Right lung (tissue), 5 donors: ENCODE results near the gene RPL27. TPM values are rescaled to one million over a fixed set of nuclear protein-coding genes. Genes with fewer than 3 reads are reported as not detected.
"Not testable (repeated sequence)": the region's sequence is repeated elsewhere in the genome, so short reads cannot be mapped to it uniquely, and the experiment has no call there.

Source experiments
- DNase-seq, 2 donors: peaks; one replicate each; pipeline ENCODE4 v3.0.0-alpha.2; 2013
- polyA plus RNA-seq, 5 donors: library from polyadenylated mRNA; unstranded; fragments of 120-200 nt; gene quantifications; one replicate each; pipeline versions ENCODE4 v1.2.1 to v1.2.3, GENCODE V29; 2013; ENCODE audit warnings: inconsistent platforms in 1 of 5, low replicate concordance in 1 of 5; ENCODE audit not compliant: insufficient read length in 5 of 5, insufficient read depth in 1 of 5

RPL27 gene
- polyA plus RNA-seq, 5 donors: 1,519 to 2,134 (median 1,704) TPM

DNA sequence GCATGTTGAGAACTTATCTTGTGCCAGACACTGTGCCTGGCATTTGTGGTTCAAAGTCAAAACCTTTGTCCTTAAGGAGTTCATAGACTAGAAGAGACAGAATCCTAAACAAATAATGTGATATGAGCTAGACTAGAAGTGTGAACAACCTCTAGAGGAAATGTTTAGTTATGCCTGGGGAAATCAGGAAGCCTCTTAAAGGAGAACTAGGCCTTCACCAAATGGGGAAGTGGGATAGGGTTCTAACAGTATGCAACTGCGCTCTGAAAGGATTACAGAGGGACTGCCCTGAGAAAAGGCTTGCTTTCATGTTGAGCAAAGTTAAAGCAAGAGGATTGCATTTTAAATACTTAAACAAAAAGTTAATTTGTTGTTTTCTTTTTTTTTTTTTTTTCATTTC is 13.0 kb upstream of the RPL27 start:
- DNase-seq: no peak

DNA sequence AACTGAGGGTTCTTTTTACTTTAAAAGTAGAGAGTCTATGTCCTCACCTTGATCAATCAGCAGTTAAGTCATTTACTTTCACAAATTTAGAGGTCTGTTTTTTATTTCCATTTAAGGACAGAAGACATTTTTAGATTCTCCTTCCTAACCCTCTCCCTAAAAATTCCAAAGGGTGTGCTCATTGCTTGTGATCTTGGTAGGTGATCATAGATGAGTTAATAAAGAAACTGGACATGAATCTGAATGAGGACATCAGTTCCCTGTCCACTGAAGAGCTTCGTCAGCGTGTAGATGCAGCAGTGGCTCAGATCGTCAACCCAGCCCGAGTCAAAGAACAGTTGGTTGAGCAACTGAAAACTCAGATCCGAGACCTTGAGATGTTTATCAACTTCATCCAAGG is 9.1 kb upstream of the RPL27 start:
- no peak for DNase-seq

DNA sequence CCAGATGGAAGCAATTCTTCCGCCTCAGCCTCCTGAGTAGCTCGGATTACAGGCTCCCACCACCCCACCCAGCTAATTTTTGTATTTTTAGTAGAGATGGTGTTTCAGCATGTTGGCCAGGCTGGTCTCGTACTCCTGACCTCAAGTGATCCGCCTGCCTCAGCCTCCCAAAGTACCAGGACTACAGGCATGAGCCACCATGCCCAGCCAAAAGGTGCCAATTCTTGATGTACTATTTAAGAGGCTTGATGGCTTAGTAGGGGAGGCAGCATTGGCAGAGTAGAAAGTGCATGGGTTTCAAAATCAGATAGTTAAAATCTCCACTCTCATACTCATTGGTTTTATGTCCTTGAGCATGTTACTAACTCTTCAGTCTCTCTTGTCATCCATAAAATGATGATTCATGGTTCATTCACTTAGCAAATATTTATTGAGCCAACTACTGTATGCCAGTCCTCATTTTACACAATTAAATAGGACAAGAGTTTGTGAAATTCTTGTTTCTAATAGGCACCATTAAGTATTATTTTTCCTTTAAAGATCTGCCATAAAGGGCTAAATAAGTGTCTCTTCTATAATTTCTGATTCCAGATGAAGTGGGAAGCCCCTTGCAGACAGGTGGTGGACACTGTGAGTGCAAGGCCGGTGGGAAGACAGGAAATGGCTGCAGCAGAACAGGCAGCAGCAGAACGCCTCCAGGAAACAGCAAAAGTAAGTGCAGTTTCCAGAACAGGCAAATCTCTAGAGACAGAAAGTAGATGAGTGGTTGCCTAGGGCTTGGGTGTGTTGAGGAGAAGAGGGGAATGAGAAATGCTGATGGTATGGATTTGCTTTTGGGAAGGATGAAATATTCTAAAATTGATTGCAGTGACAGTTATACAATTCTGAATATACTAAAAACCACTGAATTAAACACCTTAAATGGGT is 8.2 kb upstream of the RPL27 start:
- no peak for DNase-seq

DNA sequence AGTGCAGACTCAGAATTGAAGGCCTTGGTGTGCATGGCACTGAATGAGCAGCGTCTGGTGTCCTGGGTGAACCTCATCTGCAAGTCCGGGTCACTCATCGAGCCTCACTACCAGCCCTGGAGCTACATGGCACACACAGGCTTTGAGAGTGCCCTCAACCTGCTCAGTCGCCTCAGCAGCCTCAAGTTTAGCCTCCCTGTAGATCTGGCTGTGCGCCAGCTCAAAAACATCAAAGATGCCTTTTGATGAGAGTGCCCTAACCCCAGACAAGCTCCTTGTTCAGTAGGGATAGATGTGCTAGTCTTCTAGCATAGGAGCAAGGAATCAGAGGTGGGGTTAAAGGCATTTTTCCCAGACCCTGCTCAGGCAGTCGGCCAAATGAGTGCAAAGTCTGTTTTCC is 6.7 kb upstream of the RPL27 start:
- no peak for DNase-seq

DNA sequence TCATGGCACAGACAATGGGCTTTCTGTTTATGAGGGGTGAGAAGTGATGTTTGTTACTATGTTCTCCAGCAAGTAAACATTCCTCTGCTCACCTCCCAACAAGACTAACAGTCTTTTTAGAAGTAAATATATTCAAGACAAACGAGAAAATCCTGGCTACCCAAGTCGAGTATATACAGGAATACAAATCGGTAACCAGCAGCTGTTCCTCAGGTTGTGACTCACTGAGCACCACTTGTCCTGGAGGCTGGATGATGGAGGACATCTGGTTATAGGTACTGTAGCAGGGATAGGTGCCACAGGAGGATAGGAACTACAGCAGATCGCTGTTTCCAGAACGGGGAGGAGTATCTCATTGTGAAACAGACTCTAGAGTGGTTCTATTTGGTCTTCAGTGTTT is 5.3 kb upstream of the RPL27 start:
- DNase-seq: no peak

DNA sequence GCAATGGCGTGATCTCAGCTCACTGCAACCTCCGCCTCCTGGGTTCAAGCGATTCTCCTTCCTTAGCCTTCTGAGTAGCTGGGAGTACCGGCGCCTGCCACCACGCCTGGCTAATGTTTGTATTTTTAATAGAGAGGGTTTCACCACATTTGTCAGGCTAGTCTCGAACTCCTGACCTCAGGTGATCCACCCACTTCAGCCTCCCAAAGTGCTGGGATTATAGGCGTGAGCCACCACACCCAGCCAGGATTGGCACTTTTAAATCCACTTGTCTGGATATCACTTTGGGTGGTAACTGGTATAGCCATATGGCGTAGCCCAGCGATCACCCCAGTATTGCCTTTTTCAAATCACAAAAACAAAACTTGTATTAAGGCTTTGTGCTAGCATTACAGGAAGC is 4.3 kb upstream of the RPL27 start:
- not testable (repeated sequence) for DNase-seq

DNA sequence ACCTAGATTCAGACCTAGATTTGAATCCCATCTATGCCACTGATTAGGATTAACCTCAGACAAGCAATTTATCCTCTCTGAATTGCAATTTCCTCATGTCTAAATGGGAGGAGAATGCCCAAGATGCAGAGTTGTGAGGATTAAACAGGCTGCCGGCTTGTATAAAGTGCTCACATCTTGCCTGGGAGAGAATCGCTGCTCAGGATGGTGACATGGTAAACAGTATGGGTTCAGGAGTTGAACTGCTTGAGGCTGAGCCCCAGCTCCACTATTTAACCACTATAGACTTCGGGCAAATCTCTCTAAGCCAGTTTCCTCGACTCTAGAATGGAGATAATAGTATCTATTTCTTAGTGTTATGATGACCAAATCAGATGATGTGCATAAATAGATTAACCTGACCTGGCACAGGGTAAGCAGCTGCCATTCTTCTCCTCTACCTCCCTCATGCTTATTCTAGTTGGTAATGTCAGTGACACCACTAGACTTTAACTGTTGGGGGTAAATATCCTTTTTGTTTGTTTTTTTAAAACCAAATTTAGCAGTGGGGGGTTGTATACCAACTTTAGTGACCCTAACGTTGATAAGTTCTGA is 732 bp upstream of the RPL27 start:
- no peak for DNase-seq

DNA sequence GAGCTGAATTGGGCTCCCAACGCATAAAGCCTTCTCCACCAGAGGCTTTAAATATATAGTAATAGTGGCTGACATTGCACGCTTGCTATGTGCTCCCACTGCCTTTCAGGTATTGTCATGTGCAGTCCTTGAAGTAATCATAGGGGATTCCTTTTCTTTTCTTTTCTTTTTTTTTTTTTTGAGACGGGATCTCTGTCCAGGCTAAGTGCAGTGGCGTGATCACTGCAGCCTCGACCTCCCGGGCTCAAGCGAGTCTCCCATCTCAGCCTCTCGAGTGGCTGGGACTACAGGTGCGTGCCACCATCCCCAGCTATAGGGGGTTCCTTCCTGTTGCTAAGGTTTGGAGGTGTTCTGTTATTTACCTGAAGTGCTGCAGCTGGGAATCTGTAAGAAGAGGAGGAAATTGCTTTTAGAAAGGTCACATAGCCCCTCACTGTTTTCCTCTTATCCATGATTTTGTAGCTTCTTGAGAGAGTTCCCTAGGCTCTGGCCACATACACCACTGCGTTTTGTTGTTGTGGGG is 845 bp downstream of the RPL27 start:
- no peak for DNase-seq

DNA sequence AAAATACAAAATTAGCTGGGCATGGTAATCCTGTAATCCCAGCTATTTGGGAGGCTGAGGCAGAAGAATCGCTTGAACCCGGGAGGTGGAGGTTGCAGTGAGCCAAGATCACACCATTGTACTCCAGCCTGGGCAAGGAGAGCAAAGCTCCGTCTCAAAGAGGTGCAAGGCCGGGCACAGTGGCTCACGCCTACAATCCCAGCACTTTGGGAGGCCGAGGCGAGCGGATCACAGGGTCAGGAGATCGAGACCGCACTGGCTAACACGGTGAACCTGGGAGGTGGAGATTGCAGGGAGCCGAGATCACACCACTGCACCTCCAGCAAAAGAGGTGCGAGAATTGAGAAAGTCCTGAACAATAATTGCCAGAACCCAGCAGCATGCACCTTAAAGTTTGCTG is 2.7 kb downstream of the RPL27 start:
- DNase-seq: not testable (repeated sequence)

DNA sequence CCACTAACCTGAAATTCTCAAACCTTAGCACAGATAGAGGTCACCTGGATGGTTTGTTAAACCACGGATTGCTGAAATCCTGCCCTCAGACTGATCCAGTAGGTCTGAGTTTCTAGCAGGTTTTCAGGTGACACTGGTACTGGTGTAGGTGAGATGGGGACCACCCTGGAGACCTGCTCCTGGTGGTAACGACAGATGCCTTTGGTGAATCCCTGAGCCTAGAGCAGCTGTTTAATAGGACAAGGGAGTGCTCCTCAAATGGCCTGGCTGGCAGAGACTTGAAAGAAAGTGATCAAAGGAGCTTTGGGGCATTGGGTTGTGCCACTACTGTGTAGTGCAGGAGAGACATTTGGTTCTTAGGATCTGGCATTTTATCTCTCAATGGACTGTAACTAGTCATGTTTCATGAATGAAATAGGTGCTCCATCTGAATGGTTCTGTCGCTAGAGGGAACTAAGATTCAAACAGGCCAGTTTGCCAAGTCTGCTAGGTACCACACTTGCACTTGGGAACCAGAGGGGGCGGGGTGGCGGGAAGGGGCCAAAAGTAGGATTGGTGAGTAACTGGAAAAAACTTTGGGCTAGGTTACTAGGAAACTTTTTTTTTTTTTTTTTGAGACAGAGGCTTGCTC is 5.4 kb downstream of the RPL27 start:
- no peak for DNase-seq

DNA sequence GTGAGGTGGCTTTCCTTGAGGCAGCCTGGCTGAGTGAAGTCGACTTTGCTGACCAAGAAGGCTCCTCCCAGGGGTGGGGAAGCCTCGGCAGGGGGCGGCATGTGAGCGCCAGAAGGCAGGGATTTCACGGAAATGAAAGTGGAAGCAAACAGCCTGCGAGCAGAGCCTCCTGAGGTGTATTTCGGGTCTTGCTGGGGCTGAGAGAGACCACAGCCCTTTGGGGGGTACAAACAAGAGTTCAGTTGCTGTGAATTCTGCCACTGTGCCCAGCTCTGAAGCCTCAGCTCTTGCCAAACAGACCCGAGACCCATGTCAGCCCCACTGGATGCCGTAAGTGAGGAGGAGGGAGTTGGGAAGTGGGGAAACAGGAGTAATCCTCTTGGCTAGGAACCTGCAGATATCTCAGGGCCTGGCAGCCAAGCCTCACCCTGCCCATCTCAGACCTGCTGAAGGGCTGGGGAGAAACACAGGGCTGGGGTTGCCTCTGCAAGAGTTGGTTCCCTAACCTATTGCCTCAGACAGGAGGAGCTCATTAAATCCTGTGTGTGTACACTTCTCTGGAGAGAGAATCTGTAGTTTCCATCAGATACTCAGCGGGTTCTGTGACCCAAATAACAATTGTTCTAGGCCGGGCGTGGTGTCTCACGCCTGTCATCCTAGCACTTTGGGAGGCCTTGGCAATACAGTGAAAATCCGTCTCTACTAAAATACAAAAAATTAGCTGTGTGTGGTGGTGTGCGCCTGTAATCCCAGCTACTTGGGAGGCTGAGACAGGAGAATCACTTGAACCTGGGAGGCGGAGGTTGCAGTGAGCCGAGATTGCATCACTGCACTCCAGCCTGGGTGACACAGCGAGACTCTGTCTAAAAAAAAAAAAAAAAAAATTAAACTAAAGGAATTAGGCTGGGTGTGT is 8.7 kb downstream of the RPL27 start, which contains the start of gene IFI35:
Gene IFI35, plus strand, starts transcription at position 146 of the 913 bp plus-strand sequence. Its CDS starts 164 bp downstream, at position 310.
- peak; percentile 76 to 85 for DNase-seq

DNA sequence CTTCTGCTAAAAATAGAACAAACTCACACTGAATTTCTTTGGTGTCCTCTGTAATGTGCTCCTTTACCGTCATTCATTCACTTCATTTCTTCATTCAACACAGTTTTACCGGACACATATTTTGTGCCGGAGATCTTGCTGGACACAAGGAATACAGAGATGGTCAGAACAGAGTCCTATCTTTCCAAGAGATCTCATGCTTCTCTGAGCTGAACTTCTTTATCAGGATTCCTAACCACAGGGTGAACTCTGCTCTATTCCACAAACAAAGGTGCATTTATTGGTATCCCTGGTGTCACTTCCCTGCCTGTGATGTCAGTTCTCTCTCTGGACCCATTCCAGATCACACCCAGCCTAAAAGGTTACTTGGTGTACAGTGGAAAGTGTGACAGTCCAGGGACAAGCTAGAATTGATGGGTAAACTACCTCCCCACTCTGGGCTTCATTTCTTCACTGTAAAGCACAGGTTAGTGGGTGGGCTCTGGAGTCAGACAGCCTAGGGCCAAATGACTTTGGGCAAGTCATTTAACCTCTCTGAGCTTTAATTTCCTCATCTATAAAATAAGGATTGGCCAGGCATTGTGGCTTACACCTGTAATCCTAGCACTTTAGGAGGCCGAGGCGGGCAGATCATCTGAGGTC is 12.6 kb downstream of the RPL27 start:
- no peak for DNase-seq

DNA sequence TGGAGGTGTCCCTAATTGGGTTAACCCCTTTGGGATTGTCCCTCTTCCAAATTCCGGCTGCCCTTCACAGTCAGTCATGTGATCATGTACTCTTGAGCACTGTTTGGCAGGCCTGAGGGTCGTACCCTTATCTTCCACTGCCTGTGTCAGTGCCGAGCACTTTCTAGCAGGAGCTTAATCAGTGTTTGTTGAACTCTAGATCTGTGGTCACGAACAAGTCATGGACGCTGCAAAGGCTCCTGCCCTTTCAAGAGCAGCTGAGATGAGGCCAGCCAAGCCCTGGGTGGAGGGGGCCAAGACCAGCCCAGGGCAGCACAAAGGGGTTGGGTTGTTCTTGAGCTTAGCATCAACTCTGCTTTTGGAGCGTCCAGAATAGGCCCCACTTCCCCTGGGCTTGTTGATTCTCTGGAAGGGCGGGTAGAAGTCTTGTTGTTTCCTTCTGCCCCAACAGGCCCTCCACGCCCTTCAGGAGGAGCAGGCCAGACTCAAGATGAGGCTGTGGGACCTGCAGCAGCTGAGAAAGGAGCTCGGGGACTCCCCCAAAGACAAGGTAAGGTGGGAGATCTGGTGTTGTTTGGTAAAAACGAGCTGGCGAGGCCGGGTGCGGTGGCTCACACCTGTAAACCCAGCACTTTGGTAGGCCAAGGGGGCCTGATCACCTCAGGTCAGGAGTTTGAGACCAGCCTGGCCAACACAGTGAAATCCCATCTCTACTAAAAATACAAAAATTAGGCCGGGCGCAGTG is 13.7 kb downstream of the RPL27 start:
- DNase-seq: no peak

DNA sequence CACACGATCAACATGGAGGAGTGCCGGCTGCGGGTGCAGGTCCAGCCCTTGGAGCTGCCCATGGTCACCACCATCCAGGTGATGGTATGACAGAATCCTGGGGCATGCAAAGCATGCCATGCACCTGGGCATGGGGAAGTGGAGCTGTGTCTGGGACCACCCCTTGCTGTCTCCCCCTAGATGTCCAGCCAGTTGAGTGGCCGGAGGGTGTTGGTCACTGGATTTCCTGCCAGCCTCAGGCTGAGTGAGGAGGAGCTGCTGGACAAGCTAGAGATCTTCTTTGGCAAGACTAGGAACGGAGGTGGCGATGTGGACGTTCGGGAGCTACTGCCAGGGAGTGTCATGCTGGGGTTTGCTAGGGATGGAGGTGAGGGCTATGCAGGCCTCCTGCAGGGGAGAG is 15.1 kb downstream of the RPL27 start:
- DNase-seq: no peak

DNA sequence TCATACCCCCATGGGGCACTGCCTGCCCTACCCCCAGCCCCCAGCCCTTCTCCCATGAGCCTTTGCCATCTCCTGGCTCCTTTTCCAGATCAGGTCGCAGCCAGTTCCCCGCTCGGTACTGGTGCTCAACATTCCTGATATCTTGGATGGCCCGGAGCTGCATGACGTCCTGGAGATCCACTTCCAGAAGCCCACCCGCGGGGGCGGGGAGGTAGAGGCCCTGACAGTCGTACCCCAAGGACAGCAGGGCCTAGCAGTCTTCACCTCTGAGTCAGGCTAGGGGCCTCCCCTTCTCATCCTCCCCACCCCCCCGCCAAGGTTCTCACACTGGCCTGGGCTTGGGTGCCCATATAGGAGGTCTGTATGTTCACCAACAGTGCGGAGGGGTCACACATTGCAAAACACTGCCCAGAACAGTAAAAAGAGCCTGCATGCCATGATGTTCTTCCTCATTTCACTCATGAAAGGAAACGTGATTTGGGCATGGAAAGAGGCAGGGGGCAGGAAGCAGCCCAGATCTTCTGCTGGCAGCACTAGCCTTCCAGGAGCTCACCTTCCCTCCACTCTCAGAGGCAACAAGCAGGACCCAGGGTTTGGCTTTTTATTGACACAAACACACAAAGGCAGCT is 15.9 kb downstream of the RPL27 start:
- no peak for DNase-seq

DNA sequence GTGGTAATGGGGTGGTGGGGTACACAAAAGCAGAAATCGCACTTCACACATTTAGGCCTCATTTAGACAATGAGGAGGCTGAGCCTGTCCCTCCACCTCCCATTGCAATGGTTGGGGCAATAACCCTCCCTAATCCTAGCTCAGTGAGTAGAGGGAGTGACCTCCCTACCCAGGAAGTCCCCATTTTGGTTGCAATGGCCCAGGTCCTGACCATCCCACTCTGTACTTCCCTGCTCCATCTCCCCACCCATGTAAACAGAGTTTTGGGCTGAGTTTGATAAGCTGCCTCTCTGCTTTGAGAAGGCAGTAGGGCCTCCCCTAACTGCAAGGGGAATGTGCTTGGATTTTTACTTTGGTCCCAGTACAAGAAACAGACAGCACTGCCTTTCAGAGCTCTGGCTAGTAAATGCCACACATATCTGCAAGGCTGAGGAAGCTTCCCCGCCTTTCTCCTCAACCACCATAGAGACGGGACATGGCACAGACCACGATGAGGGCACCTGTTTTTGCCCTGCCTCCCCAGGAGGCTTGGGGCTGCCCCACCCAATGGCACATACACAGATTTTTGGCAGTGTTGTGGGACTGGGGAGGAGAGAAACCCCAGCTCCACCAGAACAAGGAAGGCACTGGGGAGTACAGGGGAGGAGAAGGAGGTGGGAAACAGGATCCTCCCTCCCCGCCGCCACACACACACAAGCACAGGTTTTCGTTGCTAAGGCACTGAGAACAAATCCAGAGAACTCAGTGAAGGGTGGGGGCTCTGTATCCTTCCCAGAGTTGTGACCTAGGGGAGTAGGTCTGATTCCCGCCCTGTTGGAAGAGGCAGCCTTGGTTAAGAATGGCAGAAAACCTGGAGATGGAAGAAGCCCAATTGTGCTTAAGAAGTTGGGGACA is 16.7 kb downstream of the RPL27 start:
- DNase-seq: no peak

DNA sequence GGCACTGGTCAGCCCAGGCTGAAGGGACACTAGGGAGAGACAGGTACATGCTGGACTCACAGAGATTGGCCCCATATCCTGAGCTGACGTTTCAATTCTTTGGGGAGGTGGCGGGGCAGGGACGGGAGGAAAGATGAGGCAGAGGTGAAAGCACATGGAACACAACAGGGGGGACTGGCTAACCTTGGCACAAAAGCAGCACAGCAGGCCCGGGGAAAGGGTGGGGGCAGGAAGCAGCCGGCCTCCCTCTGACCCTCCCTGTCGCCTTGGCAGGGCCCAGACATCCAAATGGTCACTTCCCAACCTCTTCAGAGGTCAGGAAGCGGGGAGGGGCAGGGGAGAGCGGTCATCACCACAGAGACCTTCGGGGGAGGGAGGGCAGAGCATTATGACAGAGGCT is 17.4 kb downstream of the RPL27 start:
- no peak for DNase-seq

DNA sequence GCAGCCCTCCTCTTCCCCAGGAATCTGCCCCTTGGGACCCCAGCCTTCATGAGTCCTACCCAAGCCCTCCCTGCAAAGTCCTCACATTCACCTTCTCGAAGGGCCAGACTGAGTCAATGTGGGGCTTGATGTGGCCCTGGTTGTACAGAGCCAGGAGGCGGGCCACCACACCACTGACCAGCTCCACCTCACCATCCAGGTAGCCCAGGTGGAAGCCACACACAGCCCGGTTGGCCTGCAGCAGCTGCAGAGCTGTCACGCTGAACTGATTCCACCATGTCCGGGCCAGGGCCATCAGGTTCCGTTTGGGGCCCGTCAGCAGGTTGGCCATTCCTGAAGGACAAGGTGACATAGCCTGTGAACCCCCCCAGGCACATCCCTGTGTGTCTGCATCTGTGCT is 18.0 kb downstream of the RPL27 start:
- DNase-seq: no peak
